Gastroesophageal sphincter (tissue), 4 donors: ENCODE data around the gene DHRS11. TPM values are rescaled to one million over a fixed set of nuclear protein-coding genes. Genes with fewer than 3 reads are reported as not detected.

Experiments
- ATAC-seq: fragments of 150-250 bp; one replicate; pipeline ENCODE4 v1.9.1; 2016; ENCODE audit warnings: mild to moderate bottlenecking, moderate library complexity
- H3K27ac ChIP-seq, 4 donors: fragments of 200-600 bp; sonication (generic) in 3 of 4; 1 replicate in 3 of 4; 2 replicates in 1 of 4; pipeline ENCODE4 v1.5.1; 2016 to 2019
- H3K27me3 ChIP-seq: fragments of 200-600 bp; sonication (generic); one replicate; pipeline ENCODE4 v1.5.1; 2019
- H3K36me3 ChIP-seq, 2 donors: fragments of 200-600 bp; sonication (generic); one replicate each; pipeline ENCODE4 v1.5.1; 2019; ENCODE audit warnings: control low read depth in 1 of 2
- H3K4me1 ChIP-seq, 3 donors: fragments of 200-600 bp; sonication (generic); 1 replicate in 2 of 3; 2 replicates in 1 of 3; pipeline ENCODE4 v1.5.1; 2016 to 2019; ENCODE audit warnings: control low read depth in 2 of 3
- H3K4me3 ChIP-seq, 2 donors: fragments of 200-600 bp; sonication (generic); one replicate each; pipeline ENCODE4 v1.5.1; 2019; ENCODE audit warnings: mild to moderate bottlenecking in 1 of 2, moderate library complexity in 1 of 2
- H3K9me3 ChIP-seq, 3 donors: fragments of 200-600 bp; sonication (generic); one replicate each; pipeline ENCODE4 v1.5.1; 2017 to 2019; ENCODE audit warnings: control low read depth in 2 of 3
- CTCF ChIP-seq, 4 experiments: fragments of 200-600 bp in 2 of 4; fragments of 450-650 bp in 2 of 4; sonication (generic) in 1 of 4; IDR thresholded peaks; one replicate each; pipeline ENCODE4 v1.5.1; 2017 to 2019; ENCODE audit warnings: antibody characterized with exemption in 4 of 4, mild to moderate bottlenecking in 2 of 4, moderate library complexity in 2 of 4
- EP300 ChIP-seq: sonication (generic); formaldehyde crosslinking; IDR thresholded peaks from one replicate; pipeline ENCODE4 v1.6.1; 2017; ENCODE audit warnings: antibody characterized with exemption, mild to moderate bottlenecking
- POLR2A ChIP-seq, 2 donors: fragments of 450-650 bp; IDR thresholded peaks; one replicate each; pipeline ENCODE4 v1.6.1; 2017; ENCODE audit warnings: antibody characterized with exemption in 2 of 2, mild to moderate bottlenecking in 2 of 2, moderate library complexity in 1 of 2
- POLR2AphosphoS5 ChIP-seq: sonication (generic); formaldehyde crosslinking; IDR thresholded peaks from one replicate; pipeline ENCODE4 v1.6.1; 2017; ENCODE audit warnings: antibody characterized with exemption
- WGBS, 2 donors: methylation state at CpG; one replicate each; pipeline ENCODE4 v1.1.5; 2018; ENCODE audit warnings: low coverage in 1 of 2; 5-methylcytosine and 5-hydroxymethylcytosine counted together
- total RNA-seq, 4 donors: library from RNA; depleted of rRNA; stranded (reverse); fragments of >200 nt; gene quantifications; one replicate each; pipeline ENCODE4 v1.1.0, GENCODE V29; 2016

DHRS11 gene
- total RNA-seq: 1 to 10 TPM; 2.4 to 7.6 (median 4.6) TPM

GRCh38 chr17:36591434-36592315 lies at the start of gene DHRS11:
Gene DHRS11, plus strand, starts transcription at chr17:36591879. Its CDS starts 131 bp downstream, at chr17:36592010.
- peak; percentile 98 for ATAC-seq
- no peaks in the 10 kb centered on the region for H3K9me3 ChIP-seq
- no peaks in the 10 kb centered on the region for H3K27me3 ChIP-seq
- peak; percentile 15 to 33 for TF ChIP-seq POLR2A (IDR thresholded peaks at IDR 0.05)
- TF ChIP-seq POLR2AphosphoS5: peak; percentile 39
- TF ChIP-seq CTCF (IDR thresholded peaks at IDR 0.05): peak in 1 of 4 experiments; percentile 39
- TF ChIP-seq EP300: no peak
- peak within 1 kb of the TSS; percentile 57 to 98 for H3K4me3 ChIP-seq
- peaks cover 2 to 33% of the 10 kb centered on the region in 2 donors for H3K36me3 ChIP-seq
- H3K4me1 ChIP-seq: peaks cover 0 to 21% (median 8%) of the 10 kb centered on the region in 3 donors
- WGBS, 2 donors: 0% methylated on average over 2 to 6 of the region's 87 CpGs
- H3K27ac ChIP-seq: peak within 1 kb of the TSS in 3 of 4 donors; percentile 73 to 82 (median 81)

- H3K27me3 ChIP-seq: no peaks in the 10 kb centered on the region
- 93 to 95% methylated on average over 8 to 13 of the region's 15 CpGs for WGBS, 2 donors
- ATAC-seq: no peak
- peak overlapping the region in 1 of 4 donors; percentile 100 for H3K27ac ChIP-seq
- peaks cover 0 to 37% (median 14%) of the 10 kb centered on the region in 3 donors for H3K4me1 ChIP-seq
- H3K4me3 ChIP-seq: no peak overlapping the region
- no peak for TF ChIP-seq POLR2AphosphoS5
- TF ChIP-seq EP300: no peak
- no peak for TF ChIP-seq CTCF (IDR thresholded peaks at IDR 0.05)
- no peak for TF ChIP-seq POLR2A (IDR thresholded peaks at IDR 0.05)
- H3K9me3 ChIP-seq: no peaks in the 10 kb centered on the region
- H3K36me3 ChIP-seq: peaks cover 0 to 26% of the 10 kb centered on the region in 2 donors
These were observed 48.9 kb upstream of the DHRS11 start for GRCh38 chr17:36542755-36543154.

GRCh38 chr17:36544044-36544306 lies 47.7 kb upstream of the DHRS11 start:
- peaks cover 0 to 50% (median 18%) of the 10 kb centered on the region in 3 donors for H3K4me1 ChIP-seq
- peaks cover 0 to 17% of the 10 kb centered on the region in 2 donors for H3K36me3 ChIP-seq
- WGBS, 2 donors: 0% methylated on average over 4 to 5 of the region's 10 CpGs
- no peak for ATAC-seq
- H3K9me3 ChIP-seq: no peaks in the 10 kb centered on the region
- TF ChIP-seq CTCF (IDR thresholded peaks at IDR 0.05) (peak in 2 of 4 experiments; percentile 21 to 37), POLR2A (IDR thresholded peaks at IDR 0.05) (peak in 1 of 2 donors; percentile 18), EP300 (no peak)
- H3K27me3 ChIP-seq: no peaks in the 10 kb centered on the region
- H3K4me3 ChIP-seq: peak overlapping the region; percentile 71 to 100
- H3K27ac ChIP-seq: peak overlapping the region; percentile 96 to 100 (median 100)

- peaks cover 0 to 17% of the 10 kb centered on the region in 2 donors for H3K36me3 ChIP-seq
- 0% methylated on average over 17 of the region's 71 CpGs; no CpG with 5 or more reads in 1 of the 2 donors for WGBS, 2 donors
- H3K9me3 ChIP-seq: no peaks in the 10 kb centered on the region
- peak within 1 kb of the TSS; percentile 96 to 100 (median 100) for H3K27ac ChIP-seq
- TF ChIP-seq POLR2AphosphoS5 (peak; percentile 93), EP300 (no peak), CTCF (IDR thresholded peaks at IDR 0.05) (no peak), POLR2A (IDR thresholded peaks at IDR 0.05) (peak; percentile 77 to 90)
- peaks cover 0 to 55% (median 18%) of the 10 kb centered on the region in 3 donors for H3K4me1 ChIP-seq
- peak within 1 kb of the TSS; percentile 71 to 100 for H3K4me3 ChIP-seq
- ATAC-seq: peak; percentile 81
- H3K27me3 ChIP-seq: no peaks in the 10 kb centered on the region
These were observed 47.2 kb upstream of the DHRS11 start, which contains the start of gene GGNBP2 for GRCh38 chr17:36544307-36545076. Gene GGNBP2, plus strand, starts transcription at chr17:36544919. Its CDS starts 806 bp downstream, at chr17:36545725.
